Measurements from ENCODE around the gene UVRAG. TPM values are rescaled to one million over a fixed set of nuclear protein-coding genes. Genes with fewer than 3 reads are reported as not detected.

Gene UVRAG
- polyA plus RNA-seq, 3 donors = 3.8 to 19.2 (median 13.4) TPM

DNA sequence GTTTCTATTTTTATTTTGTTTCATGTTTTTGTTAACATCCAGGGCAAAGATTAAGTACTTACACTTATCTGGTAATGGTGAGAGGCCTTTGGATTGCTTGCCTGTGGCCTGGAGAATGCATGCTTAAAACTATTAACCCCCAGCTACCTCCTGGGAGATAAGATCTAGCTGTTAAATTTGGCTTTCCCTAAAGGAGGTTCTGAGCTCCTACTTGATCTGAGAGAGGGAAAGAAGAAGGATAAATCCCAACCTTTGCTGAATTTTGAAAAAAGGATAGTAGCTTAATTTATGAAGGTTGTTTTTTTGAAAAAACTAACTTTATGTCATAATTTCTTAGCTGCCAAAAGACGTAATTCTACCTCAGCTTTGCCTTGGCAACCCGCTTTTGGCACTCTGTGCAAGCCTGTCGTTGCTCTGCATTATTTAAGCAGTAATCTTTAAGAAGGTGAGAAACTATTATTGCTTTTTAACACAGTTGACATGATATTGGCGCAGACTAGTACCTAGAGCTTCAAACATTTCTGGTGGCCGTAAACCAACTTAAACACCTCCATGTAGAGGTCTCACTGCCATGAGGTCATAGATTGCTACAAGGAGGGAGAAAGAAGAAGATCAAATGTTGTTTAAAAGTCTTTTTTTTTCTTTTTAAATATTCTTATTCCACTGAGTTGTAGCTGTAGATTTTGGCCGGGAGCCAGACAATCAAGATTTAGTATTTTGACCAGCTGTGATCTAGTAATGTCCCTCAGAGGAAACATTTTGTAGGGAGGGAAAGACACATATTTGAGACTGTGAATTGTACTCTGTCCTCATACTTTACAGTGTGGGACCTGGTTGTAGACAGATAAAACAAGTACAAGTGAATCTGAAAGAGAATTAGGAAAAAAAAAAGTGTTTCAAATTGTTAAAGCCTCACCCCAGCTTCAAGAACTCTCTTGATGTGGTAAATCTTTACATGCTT is 316.9 kb downstream of the UVRAG start:
- H3K27ac ChIP-seq (ENCODE audit: low read depth, low read length) = no peak overlapping the region
- WGBS, 3 donors = 45 to 52% (median 51%) methylated on average over 6 of the region's 6 CpGs

- WGBS, 3 donors = 94 to 98% (median 95%) methylated on average over 3 of the region's 3 CpGs
- no peak overlapping the region for H3K27ac ChIP-seq (ENCODE audit: low read depth, low read length)
Measured at GRCh38 chr11:76134239-76134638, 319.2 kb downstream of the UVRAG start.

GRCh38 chr11:76135491-76135890 is 320.5 kb downstream of the UVRAG start:
- H3K27ac ChIP-seq (ENCODE audit: low read depth, low read length) = no peak overlapping the region
- WGBS, 3 donors = 68 to 86% (median 76%) methylated on average over 5 of the region's 5 CpGs

DNA sequence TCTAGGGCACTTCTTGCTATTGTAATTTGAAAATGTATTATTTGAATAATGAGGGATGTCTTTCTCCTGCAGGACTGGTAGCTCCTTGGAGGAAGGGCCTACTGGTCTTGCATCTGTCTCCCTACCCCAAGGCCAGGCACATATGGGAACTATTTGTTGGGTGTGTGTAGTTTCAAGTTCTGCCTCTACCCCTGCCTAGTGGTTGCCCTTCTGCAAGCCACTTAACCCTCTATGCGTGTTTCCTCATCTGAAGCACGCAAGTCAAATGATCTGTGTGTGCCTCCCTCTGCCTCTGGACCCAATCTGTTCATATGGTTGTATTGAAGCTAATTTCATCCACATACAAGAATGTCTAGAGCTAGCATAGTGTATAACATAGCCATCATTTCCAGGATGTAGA is 324.3 kb downstream of the UVRAG start:
- WGBS, 3 donors = 87 to 93% (median 90%) methylated on average over 2 of the region's 2 CpGs

DNA sequence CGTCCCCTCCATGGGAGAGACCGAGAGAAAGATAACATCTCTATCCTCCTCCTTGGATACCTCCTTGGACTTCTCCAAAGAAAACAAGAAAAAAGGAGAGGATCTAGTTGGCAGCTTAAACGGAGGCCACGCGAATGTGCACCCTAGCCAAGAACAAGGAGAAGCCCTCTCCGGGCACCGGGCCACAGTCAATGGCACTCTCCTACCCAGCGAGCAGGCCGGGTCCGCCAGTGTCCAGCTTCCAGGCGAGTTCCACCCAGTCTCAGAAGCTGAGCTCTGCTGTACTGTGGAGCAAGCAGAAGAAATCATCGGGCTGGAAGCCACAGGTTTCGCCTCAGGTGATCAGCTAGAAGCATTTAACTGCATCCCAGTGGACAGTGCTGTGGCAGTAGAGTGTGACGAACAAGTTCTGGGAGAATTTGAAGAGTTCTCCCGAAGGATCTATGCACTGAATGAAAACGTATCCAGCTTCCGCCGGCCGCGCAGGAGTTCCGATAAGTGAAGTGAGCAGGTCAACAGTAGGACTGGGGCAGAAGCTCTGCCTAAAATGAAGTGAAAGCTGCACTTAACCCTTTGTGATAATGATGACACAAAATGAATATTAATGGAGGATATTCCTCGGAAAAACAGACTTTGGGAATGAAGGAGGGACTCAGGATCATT is 326.0 kb downstream of the UVRAG start:
- no peak overlapping the region for H3K27ac ChIP-seq (ENCODE audit: low read depth, low read length)
- 90 to 93% (median 92%) methylated on average over 22 of the region's 22 CpGs for WGBS, 3 donors

More for the DNA sequence above, 324.3 kb downstream of the UVRAG start:
- no peak overlapping the region for H3K27ac ChIP-seq (ENCODE audit: low read depth, low read length)

DNA sequence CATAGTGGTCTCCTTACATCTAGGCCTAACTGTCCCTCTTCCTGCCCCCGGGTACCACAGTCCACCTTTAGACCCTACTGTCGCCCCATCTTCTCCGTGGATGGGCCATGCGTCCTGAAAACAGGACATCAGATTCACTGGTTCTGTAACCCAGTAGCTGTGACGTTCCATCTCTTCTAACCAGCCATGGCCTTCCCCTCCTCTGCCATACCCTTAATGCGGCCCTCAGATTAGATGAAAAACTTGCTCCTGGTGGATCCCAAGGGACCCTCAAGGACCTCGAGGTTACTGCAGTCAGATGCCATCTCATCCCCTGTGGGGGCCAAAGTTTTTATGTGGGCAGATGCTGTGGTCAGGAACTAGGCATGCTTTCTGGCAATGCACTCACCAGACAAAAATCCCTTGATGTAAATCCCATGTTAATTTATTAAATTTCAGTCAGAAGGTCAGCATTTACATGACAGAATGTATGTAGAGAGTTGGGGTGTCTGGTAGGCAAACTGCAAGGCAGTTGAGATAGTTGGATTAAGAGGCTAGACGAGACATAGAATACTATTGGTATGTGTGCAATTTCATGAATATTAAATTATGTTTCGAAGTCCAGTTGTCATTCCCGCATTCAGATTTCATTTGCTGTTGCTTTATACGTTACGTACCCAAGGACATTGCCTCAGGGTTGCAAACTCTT is 327.0 kb downstream of the UVRAG start:
- no peak overlapping the region for H3K27ac ChIP-seq (ENCODE audit: low read depth, low read length)
- WGBS, 3 donors = 94 to 97% (median 94%) methylated on average over 12 of the region's 12 CpGs

- WGBS, 3 donors = 92 to 95% (median 92%) methylated on average over 11 of the region's 11 CpGs
- H3K27ac ChIP-seq (ENCODE audit: low read depth, low read length) = no peak overlapping the region
Measured at GRCh38 chr11:76143274-76143673, 328.3 kb downstream of the UVRAG start.

- no peak overlapping the region for H3K27ac ChIP-seq (ENCODE audit: low read depth, low read length)
- 77 to 94% (median 88%) methylated on average over 14 of the region's 14 CpGs for WGBS, 3 donors
Measured at GRCh38 chr11:76147106-76147740, 332.2 kb downstream of the UVRAG start.

- WGBS, 3 donors = 84 to 94% (median 90%) methylated on average over 6 of the region's 6 CpGs
Measured at GRCh38 chr11:76148231-76148630, 333.2 kb downstream of the UVRAG start.

GRCh38 chr11:76148941-76149613 is 334.1 kb downstream of the UVRAG start:
- H3K27ac ChIP-seq (ENCODE audit: low read depth, low read length) = no peak overlapping the region
- WGBS, 3 donors = 80 to 86% (median 83%) methylated on average over 16 to 17 of the region's 17 CpGs

More at GRCh38 chr11:76148231-76148630, 333.2 kb downstream of the UVRAG start:
- no peak overlapping the region for H3K27ac ChIP-seq (ENCODE audit: low read depth, low read length)

DNA sequence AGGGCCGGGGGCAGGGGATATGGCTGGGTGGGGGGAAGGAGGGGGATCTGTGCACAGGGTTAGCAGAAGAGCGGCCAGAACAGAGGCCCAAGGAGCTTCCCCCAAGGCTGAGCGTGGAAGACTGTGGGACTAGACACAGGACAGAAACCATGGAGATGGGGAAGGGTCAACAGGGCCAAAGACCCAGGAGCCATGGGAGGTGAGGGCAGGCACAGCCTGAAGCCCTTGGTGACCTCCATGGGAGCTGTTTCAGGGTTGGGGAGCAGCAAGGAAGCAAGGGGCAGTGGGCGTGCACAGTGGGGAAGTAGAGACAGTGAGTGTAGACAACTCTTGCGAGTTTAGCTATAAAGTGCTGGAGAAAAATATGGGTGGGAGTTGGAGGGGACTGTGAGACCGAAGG is 334.7 kb downstream of the UVRAG start:
- H3K27ac ChIP-seq (ENCODE audit: low read depth, low read length) = no peak overlapping the region
- WGBS, 3 donors = 87 to 91% (median 89%) methylated on average over 6 of the region's 6 CpGs

- WGBS, 3 donors = 94 to 97% (median 95%) methylated on average over 4 of the region's 4 CpGs
- no peak overlapping the region for H3K27ac ChIP-seq (ENCODE audit: low read depth, low read length)
Measured at GRCh38 chr11:76150141-76150540, 335.1 kb downstream of the UVRAG start.

- H3K27ac ChIP-seq (ENCODE audit: low read depth, low read length) = no peak overlapping the region
- 76 to 84% (median 80%) methylated on average over 5 of the region's 5 CpGs for WGBS, 3 donors
Measured at GRCh38 chr11:76151556-76152085, 336.6 kb downstream of the UVRAG start.

- H3K27ac ChIP-seq (ENCODE audit: low read depth, low read length) = no peak overlapping the region
- 11 to 14% (median 12%) methylated on average over 30 of the region's 30 CpGs for WGBS, 3 donors
Measured at GRCh38 chr11:76152086-76152681, 337.2 kb downstream of the UVRAG start.

DNA sequence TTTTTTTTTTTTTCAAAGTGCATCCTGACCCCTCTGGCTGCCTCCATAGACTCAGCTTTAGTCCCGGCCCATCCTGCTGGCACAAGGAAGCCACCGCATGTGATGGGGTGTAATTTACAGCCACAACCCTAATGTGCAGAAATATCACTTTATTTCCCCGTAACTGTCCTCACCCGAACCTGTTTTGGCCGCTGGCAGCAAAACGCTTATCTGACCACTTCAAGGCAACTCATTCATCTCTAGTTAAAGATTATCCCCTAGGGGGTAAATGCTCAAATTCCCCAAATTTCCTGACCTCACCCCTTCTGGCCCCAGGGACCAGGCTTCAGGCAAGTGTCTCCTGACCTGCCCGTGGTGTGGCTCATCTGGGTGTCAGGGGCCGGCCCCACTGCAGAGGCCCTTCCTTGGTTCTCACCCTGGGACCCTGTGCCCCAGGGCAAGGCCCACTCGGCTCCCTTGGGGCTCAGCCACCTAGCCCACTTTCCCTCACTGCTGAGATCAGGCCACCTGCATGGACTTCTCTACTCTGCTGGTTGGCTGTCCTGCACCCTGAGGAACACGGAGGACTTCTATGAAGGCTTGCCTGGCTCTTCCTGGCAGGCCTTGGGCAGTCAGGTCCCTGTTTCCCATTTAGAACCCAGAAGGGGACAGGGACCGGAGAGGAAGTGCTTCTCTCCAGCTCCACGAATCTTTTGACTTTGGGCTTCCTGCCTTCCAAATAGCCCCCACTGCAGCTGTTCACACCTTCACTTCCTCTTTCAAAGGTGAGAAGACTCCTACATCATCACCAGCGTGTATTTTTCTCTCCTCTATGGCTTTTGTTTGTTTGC is 337.9 kb downstream of the UVRAG start:
- H3K27ac ChIP-seq (ENCODE audit: low read depth, low read length) = no peak overlapping the region
- 39 to 47% (median 44%) methylated on average over 13 of the region's 13 CpGs for WGBS, 3 donors

DNA sequence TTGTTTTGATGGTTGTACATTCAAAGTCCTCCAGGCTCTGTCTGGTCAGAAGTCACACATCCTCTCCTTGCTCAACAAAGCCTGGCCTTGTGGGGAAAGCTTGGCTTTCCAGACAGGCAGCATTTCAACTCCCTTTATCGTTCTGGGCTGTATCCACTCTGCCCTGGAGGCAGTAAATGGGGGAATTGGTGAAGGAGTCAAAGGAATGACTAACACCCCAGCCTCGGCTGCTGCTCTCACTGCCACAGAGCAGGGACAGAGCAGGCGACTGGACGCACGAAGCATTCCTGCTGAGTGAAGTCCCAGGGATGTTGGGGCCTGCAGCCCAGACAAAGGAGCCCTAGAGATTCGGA is 338.5 kb downstream of the UVRAG start:
- 64 to 76% (median 68%) methylated on average over 6 of the region's 6 CpGs for WGBS, 3 donors
- H3K27ac ChIP-seq (ENCODE audit: low read depth, low read length) = no peak overlapping the region

Data from adipose tissue (tissue), 3 donors.